IPS DF 6.9 (cell line): Measurements from ENCODE around the gene ANKK1.

Source experiments
- DNase-seq: peaks from one replicate; pipeline ENCODE4 v3.0.0-alpha.2; 2013; ENCODE audit warnings: low read depth, low spot score
- H3K27ac ChIP-seq: one replicate; pipeline ENCODE4 v1.5.1; 2013; ENCODE audit warnings: low read length, control low read depth
- H3K27me3 ChIP-seq: 2 replicates; pipeline ENCODE4 v1.6.1; 2013; ENCODE audit warnings: mild to moderate bottlenecking, low read length; ENCODE audit not compliant: control insufficient read depth, insufficient read depth
- H3K36me3 ChIP-seq: 2 replicates; pipeline ENCODE4 v1.6.1; 2013; ENCODE audit warnings: low read length; ENCODE audit not compliant: control insufficient read depth, insufficient read depth
- H3K4me1 ChIP-seq: 2 replicates; pipeline ENCODE4 v1.6.1; 2013; ENCODE audit warnings: low read length; ENCODE audit not compliant: control insufficient read depth, insufficient read depth
- H3K4me3 ChIP-seq: 2 replicates; pipeline ENCODE4 v1.5.1; 2013; ENCODE audit warnings: mild to moderate bottlenecking, low read length
- H3K9me3 ChIP-seq: 2 replicates; pipeline ENCODE4 v1.6.1; 2013; ENCODE audit warnings: low read length, inconsistent platforms; ENCODE audit not compliant: control insufficient read depth, insufficient read depth
- WGBS: extraction: QIAGEN DNeasy Blood & Tissue Kit; methylation state at CpG from one replicate; pipeline ENCODE4 v1.1.7; 2013; ENCODE audit warnings: mixed read lengths, missing lambda C conversion rate; ENCODE audit not compliant: insufficient read length, insufficient coverage; 5-methylcytosine and 5-hydroxymethylcytosine counted together

The ANKK1 gene

DNA sequence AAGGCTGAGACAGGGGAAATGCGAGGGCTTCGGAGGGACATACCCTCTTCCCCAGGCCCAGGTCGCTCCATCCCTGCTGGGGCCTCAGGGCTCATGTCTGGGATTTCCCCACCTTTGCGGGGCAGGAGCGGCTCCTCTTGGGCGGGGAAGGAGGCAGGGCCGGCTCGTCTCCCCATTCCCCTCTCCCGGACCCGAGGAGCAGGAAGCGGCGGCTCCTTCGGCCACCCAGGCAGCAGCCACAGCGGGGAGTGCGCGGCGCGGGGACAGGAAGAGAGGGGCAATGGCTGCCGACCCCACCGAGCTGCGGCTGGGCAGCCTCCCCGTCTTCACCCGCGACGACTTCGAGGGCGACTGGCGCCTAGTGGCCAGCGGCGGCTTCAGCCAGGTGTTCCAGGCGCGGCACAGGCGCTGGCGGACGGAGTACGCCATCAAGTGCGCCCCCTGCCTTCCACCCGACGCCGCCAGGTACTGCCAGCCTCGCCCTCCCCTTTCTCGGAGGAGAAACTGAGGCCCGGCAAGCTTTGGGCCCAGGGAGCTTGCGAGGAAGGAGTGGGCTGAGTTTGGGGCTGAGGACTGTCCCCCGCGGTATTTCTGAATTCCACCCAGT is at the start of gene ANKK1:
Gene ANKK1, plus strand, starts transcription at position 175 of the 607 bp plus-strand sequence. Its CDS starts 106 bp downstream, at position 281.
- Histone ChIP-seq H3K27ac (no peak within 1 kb of the TSS), H3K4me1 (peaks cover 3% of the 10 kb centered on the region; the same call in 1 of the 2 replicates), H3K9me3 (no peaks in the 10 kb centered on the region), H3K27me3 (no peaks in the 10 kb centered on the region), H3K4me3 (peak within 1 kb of the TSS; percentile 38; the same call in 1 of the 2 replicates), H3K36me3 (no peaks in the 10 kb centered on the region)
- WGBS = no CpG with 5 or more reads among the region's 46 CpGs
- DNase-seq = peak; percentile 29

- no peak for DNase-seq
Measured at GRCh38 chr11:113338730-113339129, 48.8 kb upstream of the ANKK1 start.

DNA sequence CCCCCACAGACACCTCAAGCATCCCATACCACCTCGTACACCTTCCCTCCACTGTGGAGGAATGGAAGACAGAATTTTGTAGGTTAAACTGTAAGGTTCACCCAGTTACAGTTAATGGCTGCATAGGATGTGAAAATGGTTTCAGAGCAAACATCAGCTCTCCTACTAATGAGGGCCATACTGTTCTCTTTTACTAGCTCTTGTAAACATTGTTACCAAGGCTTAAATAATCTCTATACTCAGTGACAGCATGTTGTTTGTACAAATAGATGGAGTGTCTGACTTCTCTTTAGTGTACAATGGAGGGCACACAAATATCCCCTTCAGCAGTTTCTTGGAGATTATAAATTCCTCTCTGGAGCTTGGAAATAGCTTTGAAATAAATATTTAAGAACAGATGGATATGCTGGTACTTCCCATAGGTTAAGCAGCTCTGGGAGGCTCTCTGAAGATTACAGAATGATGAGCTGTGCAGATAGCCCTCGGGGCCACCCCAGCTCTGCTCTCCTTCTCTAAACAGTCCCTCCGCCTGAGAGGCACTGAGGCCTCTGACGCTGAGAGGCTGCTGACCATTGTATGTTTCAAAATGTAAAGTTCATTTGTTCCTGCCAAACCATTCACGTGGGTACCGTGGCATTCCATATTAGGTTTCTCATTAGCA is 47.5 kb upstream of the ANKK1 start:
- Histone ChIP-seq H3K9me3 (no peaks in the 10 kb centered on the region), H3K27ac (no peak overlapping the region), H3K4me3 (no peak overlapping the region), H3K36me3 (no peaks in the 10 kb centered on the region), H3K27me3 (no peaks in the 10 kb centered on the region), H3K4me1 (no peaks in the 10 kb centered on the region)
- WGBS = no CpG with 5 or more reads among the region's 6 CpGs
- DNase-seq = no peak

More at GRCh38 chr11:113338730-113339129, 48.8 kb upstream of the ANKK1 start:
- Histone ChIP-seq H3K9me3 (no peaks in the 10 kb centered on the region), H3K27me3 (no peaks in the 10 kb centered on the region), H3K36me3 (no peaks in the 10 kb centered on the region), H3K4me3 (no peak overlapping the region), H3K4me1 (no peaks in the 10 kb centered on the region), H3K27ac (no peak overlapping the region)
- no CpG with 5 or more reads among the region's 4 CpGs for WGBS

DNA sequence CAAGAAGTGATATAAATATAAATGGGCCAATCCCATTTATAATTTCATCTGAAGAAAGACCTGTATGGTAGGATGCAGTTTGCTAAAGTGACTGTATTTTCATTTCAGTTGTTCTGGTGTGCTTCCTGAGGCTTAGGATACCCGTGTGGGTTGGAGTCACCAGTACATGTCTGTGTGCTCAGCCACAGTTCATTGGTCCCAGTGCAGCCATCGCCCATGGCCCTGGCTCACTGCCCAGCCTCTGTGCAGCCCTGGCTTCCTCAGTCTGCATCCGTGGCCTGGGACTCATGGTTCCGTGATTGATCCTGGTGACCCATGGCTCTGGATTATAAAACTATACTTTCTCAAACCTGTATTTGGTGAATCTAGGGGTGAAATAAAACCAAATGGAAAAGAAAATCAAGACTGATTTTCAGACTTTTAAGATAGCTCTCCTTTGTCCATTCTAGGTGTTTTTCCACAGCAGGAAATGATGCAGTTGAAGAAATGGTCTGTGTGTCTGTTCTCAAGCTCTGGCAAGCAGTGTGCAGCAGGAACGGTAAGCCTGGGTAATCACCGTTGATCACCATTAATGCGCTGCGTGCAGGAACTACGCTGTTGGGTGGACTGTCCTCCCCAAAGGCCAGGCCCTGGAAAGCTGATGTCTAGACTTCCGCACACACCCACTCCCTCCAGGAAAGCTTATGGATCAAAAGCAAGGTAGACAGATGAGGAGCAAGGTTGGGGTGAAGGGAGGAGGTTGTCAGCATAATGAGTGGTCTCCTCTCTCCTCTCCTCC is 46.0 kb upstream of the ANKK1 start:
- no peaks in the 10 kb centered on the region for H3K4me1 ChIP-seq
- no CpG with 5 or more reads among the region's 10 CpGs for WGBS
- H3K27ac ChIP-seq = no peak overlapping the region
- H3K36me3 ChIP-seq = no peaks in the 10 kb centered on the region
- no peaks in the 10 kb centered on the region for H3K9me3 ChIP-seq
- no peak overlapping the region for H3K4me3 ChIP-seq
- H3K27me3 ChIP-seq = no peaks in the 10 kb centered on the region
- no peak for DNase-seq

DNA sequence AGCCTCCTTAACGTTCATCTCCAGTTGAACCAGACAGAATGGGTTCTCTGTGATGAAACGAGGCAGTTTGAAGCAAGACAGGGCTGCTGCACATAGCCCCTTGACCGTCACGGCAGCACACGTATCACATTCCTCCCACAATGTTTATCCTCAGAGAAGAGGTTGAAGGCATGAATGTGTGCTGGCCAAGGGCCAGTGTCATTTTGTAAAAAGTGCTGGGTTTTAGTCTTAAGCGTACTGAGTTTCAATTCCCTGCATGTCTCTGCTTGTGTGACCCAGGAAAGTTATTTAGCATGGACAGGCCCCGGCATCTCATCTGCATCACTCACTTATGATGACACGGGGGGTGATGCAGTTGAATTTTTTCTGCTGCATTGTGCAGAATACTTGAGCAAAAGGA is 41.6 kb upstream of the ANKK1 start:
- Histone ChIP-seq H3K4me1 (no peaks in the 10 kb centered on the region), H3K36me3 (no peaks in the 10 kb centered on the region), H3K27me3 (no peaks in the 10 kb centered on the region), H3K4me3 (no peak overlapping the region), H3K9me3 (no peaks in the 10 kb centered on the region), H3K27ac (no peak overlapping the region)
- no peak for DNase-seq
- no CpG with 5 or more reads among the region's 8 CpGs for WGBS

- H3K27ac ChIP-seq = no peak overlapping the region
- no peaks in the 10 kb centered on the region for H3K27me3 ChIP-seq
- no CpG with 5 or more reads among the region's 3 CpGs for WGBS
- no peaks in the 10 kb centered on the region for H3K36me3 ChIP-seq
- no peaks in the 10 kb centered on the region for H3K4me1 ChIP-seq
- no peak for DNase-seq
- H3K4me3 ChIP-seq = no peak overlapping the region
- no peaks in the 10 kb centered on the region for H3K9me3 ChIP-seq
Measured at GRCh38 chr11:113349528-113349927, 38.1 kb upstream of the ANKK1 start.

DNA sequence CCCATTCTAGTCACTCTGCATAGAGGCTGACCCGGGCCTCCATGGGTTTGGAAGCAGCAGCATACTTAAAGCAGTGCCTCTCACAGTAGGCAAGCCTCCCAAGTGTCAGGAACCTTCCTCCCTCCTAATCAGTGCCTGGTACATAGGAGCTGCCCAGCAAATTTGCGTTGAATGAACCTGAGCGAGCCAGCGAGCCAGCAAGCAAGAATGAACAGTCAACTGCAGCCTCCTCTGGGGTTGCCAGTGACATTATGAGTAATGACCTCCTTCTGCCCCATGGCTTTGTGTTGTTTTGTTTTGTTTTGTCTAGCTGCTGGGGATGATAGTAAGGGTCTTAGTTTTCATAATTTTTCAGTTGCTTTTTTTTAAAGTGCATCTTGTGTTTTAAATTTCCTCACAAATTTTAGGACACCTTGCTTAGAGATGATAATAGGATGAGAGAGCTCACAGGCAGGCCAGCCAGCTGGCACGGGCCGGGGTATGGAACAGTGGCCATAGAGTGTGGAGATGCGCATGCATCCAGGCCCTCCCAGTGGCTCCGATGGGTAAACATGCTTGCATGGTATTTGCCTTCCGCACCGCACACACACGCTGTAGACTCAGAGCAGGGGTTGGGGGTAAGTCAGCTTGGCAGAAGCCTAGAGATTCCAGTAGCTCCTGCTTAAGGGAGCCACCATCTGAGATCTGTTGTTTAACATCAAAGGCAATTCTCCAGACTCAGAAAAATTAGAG is 37.1 kb upstream of the ANKK1 start:
- no peak for DNase-seq
- H3K9me3 ChIP-seq = no peaks in the 10 kb centered on the region
- no peaks in the 10 kb centered on the region for H3K4me1 ChIP-seq
- no peak overlapping the region for H3K27ac ChIP-seq
- H3K36me3 ChIP-seq = no peaks in the 10 kb centered on the region
- no peaks in the 10 kb centered on the region for H3K27me3 ChIP-seq
- no peak overlapping the region for H3K4me3 ChIP-seq
- WGBS = no CpG with 5 or more reads among the region's 11 CpGs

DNA sequence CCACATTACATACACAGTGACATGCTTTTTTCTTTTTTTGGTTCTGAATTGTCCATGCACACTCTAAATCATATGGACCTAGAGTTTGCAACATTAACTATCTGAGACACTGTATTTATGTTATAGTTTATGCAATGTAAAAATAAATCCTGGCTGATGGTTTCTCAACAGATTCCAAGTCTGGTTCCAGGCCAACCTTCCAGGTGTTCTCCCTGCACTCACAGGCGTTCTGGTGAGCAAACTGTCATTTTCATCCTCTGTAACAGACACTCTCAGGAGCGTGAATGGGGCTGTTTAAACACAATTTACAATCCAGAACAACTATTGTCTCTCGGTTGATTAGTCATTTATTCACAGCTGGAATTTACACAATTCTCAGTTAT is 36.5 kb upstream of the ANKK1 start:
- no CpG with 5 or more reads among the region's 3 CpGs for WGBS
- Histone ChIP-seq H3K36me3 (no peaks in the 10 kb centered on the region), H3K4me1 (no peaks in the 10 kb centered on the region), H3K9me3 (no peaks in the 10 kb centered on the region), H3K27me3 (no peaks in the 10 kb centered on the region), H3K27ac (no peak overlapping the region), H3K4me3 (no peak overlapping the region)
- DNase-seq = no peak

DNA sequence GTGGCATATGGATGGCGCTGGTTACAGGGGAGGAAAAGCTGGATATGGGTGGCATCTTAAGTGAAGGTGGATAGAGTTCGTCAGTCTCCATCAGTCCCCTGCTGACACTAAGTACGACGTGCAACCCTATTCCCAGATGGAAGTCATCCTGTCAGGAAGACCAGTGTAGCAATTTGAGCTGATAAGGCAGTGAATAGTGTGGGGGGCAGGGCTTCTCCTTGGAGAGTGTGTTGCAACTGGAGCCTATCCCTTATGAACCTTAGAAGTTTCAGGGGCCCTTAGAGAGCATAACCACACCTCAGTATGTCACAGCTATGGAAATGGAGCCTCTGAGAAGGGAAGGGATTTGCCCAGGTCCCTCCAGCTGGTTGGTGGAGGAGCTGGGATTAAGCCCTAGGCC is 36.1 kb upstream of the ANKK1 start:
- H3K27ac ChIP-seq = no peak overlapping the region
- no peaks in the 10 kb centered on the region for H3K4me1 ChIP-seq
- H3K9me3 ChIP-seq = no peaks in the 10 kb centered on the region
- DNase-seq = no peak
- H3K36me3 ChIP-seq = no peaks in the 10 kb centered on the region
- no CpG with 5 or more reads among the region's 4 CpGs for WGBS
- H3K27me3 ChIP-seq = no peaks in the 10 kb centered on the region
- H3K4me3 ChIP-seq = no peak overlapping the region

DNA sequence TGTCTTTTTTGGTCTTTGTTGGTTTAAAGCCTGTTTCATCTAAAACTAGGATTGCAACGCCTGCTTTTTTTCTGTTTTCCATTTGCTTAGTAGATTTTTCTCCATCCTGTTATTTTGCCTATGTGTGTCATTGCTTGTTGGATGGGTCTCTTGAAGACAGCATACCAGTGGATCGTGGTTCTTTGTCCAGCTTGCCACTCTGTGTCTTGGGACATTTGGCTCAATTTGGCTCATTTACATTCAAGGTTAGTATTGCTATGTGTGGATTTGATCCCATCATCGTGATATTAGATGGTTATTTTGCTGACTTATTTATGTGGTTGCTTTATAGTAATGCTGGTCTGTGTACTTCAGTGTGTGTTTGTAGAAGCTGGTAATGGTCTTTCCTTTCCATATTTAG is 31.4 kb upstream of the ANKK1 start:
- WGBS = no CpG with 5 or more reads among the region's 3 CpGs
- no peaks in the 10 kb centered on the region for H3K27me3 ChIP-seq
- no peak overlapping the region for H3K4me3 ChIP-seq
- H3K9me3 ChIP-seq = no peaks in the 10 kb centered on the region
- no peak for DNase-seq
- no peak overlapping the region for H3K27ac ChIP-seq
- no peaks in the 10 kb centered on the region for H3K36me3 ChIP-seq
- H3K4me1 ChIP-seq = no peaks in the 10 kb centered on the region
